Osteoblast (primary cell): Measurements from ENCODE around the gene PNPLA7. TPM values are rescaled to one million over a fixed set of nuclear protein-coding genes. Genes with fewer than 3 reads are reported as not detected.
"Not testable (repeated sequence)": the region's sequence is repeated elsewhere in the genome, so short reads cannot be mapped to it uniquely, and the experiment has no call there.

Experiments
- DNase-seq: peaks from one replicate; pipeline ENCODE4 v3.0.0; 2011; ENCODE audit warnings: low spot score, mixed read lengths; ENCODE audit not compliant: insufficient read length; ENCODE audit errors: missing footprints
- H2AFZ ChIP-seq: 2 replicates; pipeline ENCODE4 v1.6.0; 2011; ENCODE audit warnings: mild to moderate bottlenecking, low read length
- H3K27ac ChIP-seq: 2 replicates; pipeline ENCODE4 v1.5.1; 2011; ENCODE audit warnings: mild to moderate bottlenecking, low read depth, low read length, moderate library complexity
- H3K27me3 ChIP-seq: 2 replicates; pipeline ENCODE4 v1.6.0; 2012; ENCODE audit warnings: mild to moderate bottlenecking, control low read depth, inconsistent platforms, low read length, moderate library complexity; ENCODE audit not compliant: insufficient read depth
- H3K36me3 ChIP-seq: 2 replicates; pipeline ENCODE4 v1.5.1; 2011; ENCODE audit warnings: mild to moderate bottlenecking, low read length, control low read depth, moderate library complexity; ENCODE audit not compliant: insufficient read depth
- H3K4me1 ChIP-seq: 2 replicates; pipeline ENCODE4 v1.5.1; 2011; ENCODE audit warnings: mild to moderate bottlenecking, low read length, control low read depth, moderate library complexity; ENCODE audit not compliant: insufficient read depth
- H3K4me2 ChIP-seq: 2 replicates; pipeline ENCODE4 v1.6.0; 2011; ENCODE audit warnings: mild to moderate bottlenecking, low read length; ENCODE audit not compliant: insufficient read depth
- H3K4me3 ChIP-seq: fragments of 200-600 bp; sonication (generic); 3 replicates; pipeline ENCODE4 v1.5.1; 2012; ENCODE audit warnings: mild to moderate bottlenecking, low read length, inconsistent platforms; ENCODE audit not compliant: insufficient read depth
- H3K79me2 ChIP-seq: 2 replicates; pipeline ENCODE4 v1.6.0; 2012; ENCODE audit warnings: mild to moderate bottlenecking, low read length, control low read depth, inconsistent platforms; ENCODE audit not compliant: insufficient read depth
- H3K9me3 ChIP-seq: 2 replicates; pipeline ENCODE4 v1.5.1; 2011; ENCODE audit warnings: low read depth, low read length, control low read depth
- H4K20me1 ChIP-seq: 2 replicates; pipeline ENCODE4 v1.6.0; 2012; ENCODE audit warnings: mild to moderate bottlenecking, low read length, control low read depth; ENCODE audit not compliant: insufficient read depth
- total RNA-seq: library from RNA; depleted of rRNA; stranded (reverse); fragments of >200 nt; gene quantifications from 2 replicates; pipeline ENCODE4 v1.2.3, GENCODE V29; 2012
- TF ChIP-seq, protein P1 (sequence below): IDR thresholded peaks from 2 replicates; pipeline ENCODE4 v1.5.1; 2011; ENCODE audit warnings: mild to moderate bottlenecking, low read depth, low read length, moderate library complexity; ENCODE audit errors: extremely low read depth

PNPLA7 gene
- total RNA-seq: 1.8 and 2.7 TPM in 2 replicates

DNA sequence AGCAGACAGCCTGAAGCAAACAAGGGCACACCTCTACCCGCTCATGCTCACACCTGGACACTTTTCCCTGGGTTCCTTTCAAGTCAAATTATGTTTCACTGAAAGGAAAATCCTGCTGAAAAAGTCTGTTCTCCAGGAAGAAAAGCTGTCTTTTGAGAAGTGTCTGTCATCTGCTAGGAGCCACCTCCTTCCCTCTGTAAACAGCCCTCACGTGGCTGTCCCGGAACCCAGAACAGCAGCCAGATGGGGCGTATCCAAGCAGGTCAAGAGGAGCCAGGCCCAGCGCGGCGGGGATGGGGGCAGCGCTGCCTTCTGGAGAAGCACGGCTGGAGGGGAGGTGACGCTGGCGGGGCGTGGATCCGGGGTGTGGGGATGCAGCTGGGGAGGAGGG, at the start of gene PNPLA7:
Gene PNPLA7, minus strand, starts transcription at position 172 of the 391 bp plus-strand sequence. CDS start 205 bp downstream, outside the sequence.
- peaks cover 6% of the 10 kb centered on the region for H3K4me1 ChIP-seq
- H3K36me3 ChIP-seq: peaks cover 12% of the 10 kb centered on the region
- no peaks in the 10 kb centered on the region for H3K27me3 ChIP-seq
- H2AFZ ChIP-seq: peak within 1 kb of the TSS; percentile 72
- peak within 1 kb of the TSS; percentile 74 for H3K4me3 ChIP-seq
- H3K27ac ChIP-seq: no peak within 1 kb of the TSS
- no peaks in the 10 kb centered on the region for H3K9me3 ChIP-seq
- H3K79me2 ChIP-seq: peaks cover 14% of the 10 kb centered on the region
- peaks cover 5% of the 10 kb centered on the region for H4K20me1 ChIP-seq
- DNase-seq: peak; percentile 97
- H3K4me2 ChIP-seq: peak within 1 kb of the TSS; percentile 82
- TF ChIP-seq, protein P1, sequence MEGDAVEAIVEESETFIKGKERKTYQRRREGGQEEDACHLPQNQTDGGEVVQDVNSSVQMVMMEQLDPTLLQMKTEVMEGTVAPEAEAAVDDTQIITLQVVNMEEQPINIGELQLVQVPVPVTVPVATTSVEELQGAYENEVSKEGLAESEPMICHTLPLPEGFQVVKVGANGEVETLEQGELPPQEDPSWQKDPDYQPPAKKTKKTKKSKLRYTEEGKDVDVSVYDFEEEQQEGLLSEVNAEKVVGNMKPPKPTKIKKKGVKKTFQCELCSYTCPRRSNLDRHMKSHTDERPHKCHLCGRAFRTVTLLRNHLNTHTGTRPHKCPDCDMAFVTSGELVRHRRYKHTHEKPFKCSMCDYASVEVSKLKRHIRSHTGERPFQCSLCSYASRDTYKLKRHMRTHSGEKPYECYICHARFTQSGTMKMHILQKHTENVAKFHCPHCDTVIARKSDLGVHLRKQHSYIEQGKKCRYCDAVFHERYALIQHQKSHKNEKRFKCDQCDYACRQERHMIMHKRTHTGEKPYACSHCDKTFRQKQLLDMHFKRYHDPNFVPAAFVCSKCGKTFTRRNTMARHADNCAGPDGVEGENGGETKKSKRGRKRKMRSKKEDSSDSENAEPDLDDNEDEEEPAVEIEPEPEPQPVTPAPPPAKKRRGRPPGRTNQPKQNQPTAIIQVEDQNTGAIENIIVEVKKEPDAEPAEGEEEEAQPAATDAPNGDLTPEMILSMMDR: no peak

- no peaks in the 10 kb centered on the region for H3K4me1 ChIP-seq
- no peak overlapping the region for H3K4me3 ChIP-seq
- no peak overlapping the region for H2AFZ ChIP-seq
- no peaks in the 10 kb centered on the region for H3K79me2 ChIP-seq
- TF ChIP-seq, protein P1: no peak
- H3K27ac ChIP-seq: no peak overlapping the region
- H3K36me3 ChIP-seq: no peaks in the 10 kb centered on the region
- H4K20me1 ChIP-seq: no peaks in the 10 kb centered on the region
- H3K9me3 ChIP-seq: no peaks in the 10 kb centered on the region
- peak; percentile 31 for DNase-seq
- H3K27me3 ChIP-seq: peaks cover 7% of the 10 kb centered on the region
- peak overlapping the region; percentile 10 for H3K4me2 ChIP-seq
These were observed 48.7 kb upstream of the PNPLA7 start for GRCh38 chr9:137598943-137599342.

DNA sequence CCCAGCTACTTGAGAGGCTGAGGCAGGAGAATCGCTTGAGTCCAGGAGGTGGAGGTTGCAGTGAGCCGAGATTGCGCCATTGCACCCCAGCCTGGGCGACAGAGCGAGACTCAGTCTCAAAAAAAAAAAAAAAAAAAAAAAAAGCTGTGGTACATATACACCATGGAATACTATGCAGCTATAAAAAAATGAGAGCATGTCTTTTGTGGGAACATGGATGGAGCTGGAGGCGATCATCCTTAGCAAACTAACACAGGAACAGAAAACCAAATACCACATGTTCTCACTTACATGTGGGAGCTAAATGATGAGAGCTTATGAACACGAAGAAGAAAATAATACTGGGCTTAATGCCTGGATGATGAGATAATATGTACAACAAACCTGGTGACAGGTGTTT, 46.4 kb upstream of the PNPLA7 start:
- not testable (repeated sequence) for H3K4me1 ChIP-seq, H3K36me3 ChIP-seq, H3K27me3 ChIP-seq, H4K20me1 ChIP-seq, DNase-seq, H3K79me2 ChIP-seq, H3K4me3 ChIP-seq, H3K9me3 ChIP-seq, H3K4me2 ChIP-seq, H2AFZ ChIP-seq, H3K27ac ChIP-seq

DNA sequence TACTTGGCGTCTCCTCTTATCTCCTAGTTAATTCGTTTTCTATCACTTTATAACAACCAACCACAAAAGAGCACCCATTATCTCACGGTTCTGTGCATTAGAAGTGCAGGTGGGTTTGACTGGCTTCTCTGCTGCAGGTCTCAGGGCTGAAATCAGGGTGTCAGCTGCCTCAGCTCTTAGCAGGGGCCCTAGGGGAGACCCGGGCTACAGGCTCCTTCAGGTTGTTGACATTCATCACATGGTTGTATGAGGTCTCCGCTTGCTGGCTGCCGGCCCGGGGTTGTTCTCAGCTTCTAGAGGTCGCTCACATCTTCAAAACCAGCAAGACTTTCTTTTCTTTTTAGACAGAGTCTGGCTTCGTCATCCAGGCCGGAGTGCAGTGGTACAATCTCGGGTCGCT, 43.0 kb upstream of the PNPLA7 start:
- H2AFZ ChIP-seq: no peak overlapping the region
- H3K4me1 ChIP-seq: peaks cover 9% of the 10 kb centered on the region
- peaks cover 13% of the 10 kb centered on the region for H4K20me1 ChIP-seq
- DNase-seq: peak; percentile 27
- H3K27me3 ChIP-seq: no peaks in the 10 kb centered on the region
- TF ChIP-seq, protein P1: no peak
- no peak overlapping the region for H3K4me2 ChIP-seq
- no peak overlapping the region for H3K4me3 ChIP-seq
- H3K36me3 ChIP-seq: peaks cover 4% of the 10 kb centered on the region
- H3K9me3 ChIP-seq: no peaks in the 10 kb centered on the region
- peaks cover 18% of the 10 kb centered on the region for H3K79me2 ChIP-seq
- no peak overlapping the region for H3K27ac ChIP-seq
